ENCODE results near the gene P3H2.

P3H2 gene

DNA sequence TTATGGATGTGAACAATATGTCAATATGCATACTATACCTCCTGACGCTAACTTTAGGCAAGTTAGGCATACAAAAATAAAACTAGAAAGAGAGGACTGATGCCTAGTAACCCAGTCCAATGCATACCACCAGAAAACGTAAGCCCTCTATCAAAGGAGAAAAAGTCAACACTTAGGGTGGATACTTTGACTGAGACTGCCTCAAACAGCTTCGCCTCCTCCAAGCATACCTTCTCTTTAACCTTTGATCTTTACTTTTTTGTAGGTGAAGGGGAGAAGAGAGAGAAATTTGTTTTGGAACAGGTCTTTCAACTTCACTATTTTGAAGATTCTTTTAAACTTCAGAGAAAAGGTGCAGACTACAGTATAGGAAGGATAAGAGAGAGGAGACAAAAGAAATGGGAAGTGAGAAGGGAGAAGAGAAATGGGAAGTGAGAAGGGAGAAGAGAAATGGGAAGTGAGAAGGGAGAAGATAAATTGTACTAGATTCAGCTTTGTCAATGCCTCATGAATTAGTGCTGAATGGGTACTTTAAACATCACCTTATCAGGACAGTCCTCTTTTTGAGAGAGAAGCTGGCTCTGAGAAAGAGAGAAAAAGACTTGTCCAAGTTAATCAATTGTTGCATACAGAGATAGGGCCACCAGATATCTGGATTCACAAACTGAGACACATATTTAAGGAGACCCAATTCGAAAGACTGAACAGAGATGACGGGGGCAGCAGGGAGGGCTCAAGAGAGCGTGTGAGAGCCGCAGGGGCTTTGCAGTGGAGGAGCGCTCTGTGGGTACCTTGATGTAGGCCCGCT is 1.0 kb downstream of the P3H2 start:
- in situ Hi-C loops (cut with HindIII; ENCODE audit: low pct_unique_long_range_greater_than_20kb, low sequenced_read_pairs): no loop called here
- no peak for TF ChIP-seq JUND (IDR thresholded peaks at IDR 0.05; ENCODE audit: low read depth)
- no peak for DNase-seq (ENCODE audit: low read depth in 1 of 2, low spot score in 1 of 2)

DNA sequence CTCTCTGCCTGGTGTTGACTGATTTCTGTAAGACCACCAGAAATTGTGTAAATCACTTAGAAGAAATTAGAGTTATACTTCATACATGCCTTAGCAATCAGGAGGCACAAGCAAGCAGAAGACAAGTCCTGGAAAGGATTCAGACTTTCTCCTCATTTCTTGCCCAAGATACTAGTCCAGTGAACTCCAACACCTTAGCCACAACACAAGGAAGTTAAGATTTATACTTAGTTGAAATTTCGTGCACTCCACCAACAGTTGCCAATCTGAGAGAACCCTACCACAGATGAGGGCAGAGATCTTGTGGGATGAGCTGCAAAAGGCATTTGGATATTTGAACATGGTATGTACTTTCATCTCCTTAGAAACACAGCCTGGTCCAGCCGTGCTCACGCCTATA is 2.3 kb downstream of the P3H2 start:
- no peak for DNase-seq (ENCODE audit: low read depth in 1 of 2, low spot score in 1 of 2)
- no peak for TF ChIP-seq JUND (IDR thresholded peaks at IDR 0.05; ENCODE audit: low read depth)
- in situ Hi-C loops (cut with HindIII; ENCODE audit: low pct_unique_long_range_greater_than_20kb, low sequenced_read_pairs): no loop called here

DNA sequence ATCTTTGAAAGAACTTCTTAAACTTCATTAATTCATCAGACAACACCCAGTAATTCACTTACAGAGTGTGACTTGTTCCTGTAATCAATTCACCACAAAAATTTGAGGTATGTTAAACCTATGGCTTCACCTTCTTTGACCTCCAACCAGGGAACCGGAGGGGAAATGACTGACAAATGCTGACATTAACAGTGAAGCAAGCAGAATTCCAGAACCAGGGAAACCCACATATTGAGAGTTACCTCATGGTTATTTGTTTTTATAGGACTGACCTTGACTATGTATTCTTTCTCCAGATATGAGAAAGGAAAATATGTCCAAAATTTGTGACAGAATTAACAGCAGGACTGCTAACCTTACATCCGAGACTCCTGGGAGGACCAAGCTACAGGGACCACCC is 2.7 kb downstream of the P3H2 start:
- peak in 1 of 2 experiments; percentile 22 for DNase-seq (ENCODE audit: low read depth in 1 of 2, low spot score in 1 of 2)
- in situ Hi-C loops (cut with HindIII; ENCODE audit: low pct_unique_long_range_greater_than_20kb, low sequenced_read_pairs): no loop called here
- no peak for TF ChIP-seq JUND (IDR thresholded peaks at IDR 0.05; ENCODE audit: low read depth)

DNA sequence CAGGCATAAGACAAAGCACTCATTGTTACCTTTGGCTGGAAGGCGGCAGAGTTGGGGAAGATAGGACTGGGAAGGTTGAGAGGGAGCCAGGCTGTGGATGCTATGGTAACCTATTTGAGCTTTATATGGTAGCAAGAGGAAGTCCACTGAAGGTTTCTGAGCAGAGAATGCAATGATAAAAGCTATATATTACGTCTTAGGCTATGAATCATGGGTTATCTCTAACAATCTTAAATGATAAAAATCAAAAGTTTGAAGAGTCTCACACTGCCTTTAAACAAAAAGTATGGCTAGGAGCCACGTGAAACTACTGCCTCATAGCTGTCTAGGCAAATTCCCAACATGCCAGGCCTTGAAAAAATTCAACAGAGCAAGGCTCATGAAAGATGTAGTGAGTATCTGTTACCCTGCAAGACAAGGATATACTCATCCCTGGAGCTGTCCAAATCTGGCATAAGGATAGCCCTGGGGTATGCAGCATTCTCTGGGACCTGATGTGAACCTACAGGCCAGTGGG is 4.1 kb downstream of the P3H2 start:
- peak in 1 of 2 experiments; percentile 14 for DNase-seq (ENCODE audit: low read depth in 1 of 2, low spot score in 1 of 2)
- in situ Hi-C loops (cut with HindIII; ENCODE audit: low pct_unique_long_range_greater_than_20kb, low sequenced_read_pairs): no loop called here
- no peak for TF ChIP-seq JUND (IDR thresholded peaks at IDR 0.05; ENCODE audit: low read depth)

DNA sequence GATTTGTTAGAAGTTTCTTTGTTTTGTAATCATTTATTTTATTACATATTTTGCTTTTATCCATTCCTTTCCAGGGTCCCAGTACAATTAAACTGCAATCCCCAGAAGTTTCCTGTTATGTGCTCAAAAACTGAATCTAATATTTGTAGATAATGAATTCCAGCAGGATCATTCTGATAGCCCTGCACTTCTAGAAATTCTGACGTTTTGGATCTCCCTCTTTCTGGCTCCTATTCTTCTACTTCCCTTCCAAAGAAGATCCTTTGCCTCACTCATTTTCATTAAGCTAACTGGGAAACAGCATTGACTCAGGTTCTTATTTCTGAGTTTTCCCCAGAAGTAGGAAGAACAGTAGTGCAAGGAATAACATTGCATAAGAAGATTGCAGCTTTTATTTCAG is 9.9 kb downstream of the P3H2 start:
- TF ChIP-seq JUND (IDR thresholded peaks at IDR 0.05; ENCODE audit: low read depth): no peak
- in situ Hi-C loops (cut with HindIII; ENCODE audit: low pct_unique_long_range_greater_than_20kb, low sequenced_read_pairs): no loop called here
- no peak for DNase-seq (ENCODE audit: low read depth in 1 of 2, low spot score in 1 of 2)

DNA sequence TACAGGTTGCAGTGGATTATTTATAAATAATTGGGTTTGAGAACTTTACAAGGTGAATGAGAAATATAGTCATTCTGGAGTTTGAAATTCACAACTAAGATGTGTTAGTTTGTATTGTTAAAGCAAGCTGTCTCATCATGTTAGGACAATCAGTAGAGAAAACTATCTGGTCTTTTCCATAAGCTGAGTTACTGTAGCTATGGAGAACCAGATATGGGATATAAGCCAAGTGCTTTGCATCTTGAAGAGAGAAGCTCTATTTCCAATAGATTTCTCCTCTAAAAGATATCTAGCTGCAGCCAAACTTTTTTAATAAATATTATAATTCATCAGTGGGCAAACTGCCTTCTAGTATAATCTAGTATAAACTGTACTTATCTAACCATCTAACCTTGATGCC is 11.3 kb downstream of the P3H2 start:
- DNase-seq (ENCODE audit: low read depth in 1 of 2, low spot score in 1 of 2): no peak
- no peak for TF ChIP-seq JUND (IDR thresholded peaks at IDR 0.05; ENCODE audit: low read depth)
- in situ Hi-C loops (cut with HindIII; ENCODE audit: low pct_unique_long_range_greater_than_20kb, low sequenced_read_pairs): no loop called here

DNA sequence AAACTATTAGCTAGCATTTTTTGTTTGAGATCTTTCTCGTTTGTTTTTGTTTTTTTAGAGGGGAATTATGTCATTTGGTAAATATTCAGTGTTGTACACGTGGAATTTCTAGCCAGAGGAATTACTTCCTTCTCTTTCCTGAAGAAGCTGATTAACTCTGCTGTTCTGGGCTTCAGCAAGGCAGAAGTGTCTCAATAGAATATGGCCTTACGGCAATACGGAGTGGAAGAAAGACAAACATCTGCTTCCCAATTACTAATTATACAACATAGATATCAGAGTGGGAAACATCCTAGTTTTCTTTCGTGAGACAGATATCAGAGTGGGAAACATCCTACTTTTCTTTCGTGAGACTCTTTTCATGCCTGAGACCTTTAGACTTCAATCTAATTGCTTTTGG is 11.9 kb downstream of the P3H2 start:
- in situ Hi-C loops (cut with HindIII; ENCODE audit: low pct_unique_long_range_greater_than_20kb, low sequenced_read_pairs): no loop called here
- DNase-seq (ENCODE audit: low read depth in 1 of 2, low spot score in 1 of 2): no peak
- no peak for TF ChIP-seq JUND (IDR thresholded peaks at IDR 0.05; ENCODE audit: low read depth)

DNA sequence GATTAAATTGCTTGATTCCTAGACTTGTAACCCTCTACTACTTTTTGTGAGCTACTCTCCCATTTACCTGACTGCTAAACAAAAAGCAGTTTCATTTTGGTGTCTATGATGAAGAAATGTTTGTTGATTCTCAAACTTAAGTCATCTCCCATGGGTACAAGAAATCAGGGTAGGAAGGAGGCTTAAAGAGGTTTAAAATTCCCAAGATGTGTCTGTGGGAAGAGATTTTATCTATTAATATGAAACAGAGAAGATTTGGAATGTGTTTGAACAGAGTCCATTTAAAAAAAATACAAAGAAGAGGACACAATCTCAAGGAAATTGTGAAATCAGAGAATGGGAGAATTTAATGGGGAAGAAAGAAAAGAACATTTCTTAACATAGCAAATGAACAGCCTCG is 14.8 kb downstream of the P3H2 start:
- TF ChIP-seq JUND (IDR thresholded peaks at IDR 0.05; ENCODE audit: low read depth): no peak
- in situ Hi-C loops (cut with HindIII; ENCODE audit: low pct_unique_long_range_greater_than_20kb, low sequenced_read_pairs): no loop called here

DNA sequence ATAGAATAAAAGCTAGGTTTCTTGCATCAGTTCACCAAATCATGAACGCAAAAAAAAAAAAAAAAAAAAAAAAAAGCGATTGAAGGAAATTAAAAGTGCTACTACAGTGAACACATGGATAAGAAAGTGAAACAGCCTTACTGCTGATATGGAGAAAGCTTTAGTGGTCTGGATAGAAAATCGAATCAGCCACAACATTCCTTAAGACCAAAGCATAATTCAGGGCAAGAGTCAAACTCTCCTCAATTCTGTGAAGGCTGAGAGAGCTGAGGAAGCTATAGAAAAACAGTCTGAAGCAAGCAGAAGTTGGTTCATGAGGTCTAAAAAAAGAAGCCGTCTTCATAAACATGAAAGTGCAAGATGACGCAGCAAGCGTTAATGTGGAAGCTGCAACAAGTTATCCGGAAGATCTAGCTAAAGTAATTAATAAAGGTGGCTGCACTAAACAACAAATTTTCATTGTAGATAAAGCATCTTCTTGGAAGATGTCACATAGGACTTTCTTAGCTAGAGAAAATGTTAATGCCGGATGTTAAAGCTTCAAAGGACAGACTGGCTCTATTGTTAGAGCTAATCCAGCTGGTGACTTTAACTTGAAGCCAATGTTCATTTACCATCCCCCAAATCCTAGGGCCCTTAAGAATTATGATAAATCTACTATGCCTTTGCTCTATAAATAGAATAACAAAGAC is 19.2 kb downstream of the P3H2 start:
- TF ChIP-seq JUND (IDR thresholded peaks at IDR 0.05; ENCODE audit: low read depth): no peak
- DNase-seq (ENCODE audit: low read depth in 1 of 2, low spot score in 1 of 2): no peak
- in situ Hi-C loops (cut with HindIII; ENCODE audit: low pct_unique_long_range_greater_than_20kb, low sequenced_read_pairs): no loop called here

More for the DNA sequence above, 14.8 kb downstream of the P3H2 start:
- no peak for DNase-seq (ENCODE audit: low read depth in 1 of 2, low spot score in 1 of 2)

DNA sequence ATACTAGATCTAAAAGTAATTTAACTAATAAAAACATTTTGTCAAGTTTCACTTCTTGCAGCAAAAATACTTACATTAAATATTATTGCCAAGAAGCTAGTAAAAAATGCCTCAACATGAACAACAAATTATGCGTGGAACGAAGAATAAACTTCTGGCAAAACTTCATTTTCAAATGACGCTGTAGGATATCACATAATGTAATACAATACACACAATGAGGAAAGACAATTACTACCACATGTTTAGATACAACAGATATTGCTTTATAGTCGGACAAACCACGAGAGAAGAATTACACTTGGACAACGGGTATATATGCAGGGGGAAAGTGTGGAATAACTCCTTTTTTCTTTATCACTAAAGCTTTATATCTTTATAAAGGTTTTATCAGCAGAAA is 21.6 kb downstream of the P3H2 start:
- in situ Hi-C loops (cut with HindIII; ENCODE audit: low pct_unique_long_range_greater_than_20kb, low sequenced_read_pairs): no loop called here
- TF ChIP-seq JUND (IDR thresholded peaks at IDR 0.05; ENCODE audit: low read depth): no peak
- no peak for DNase-seq (ENCODE audit: low read depth in 1 of 2, low spot score in 1 of 2)

DNA sequence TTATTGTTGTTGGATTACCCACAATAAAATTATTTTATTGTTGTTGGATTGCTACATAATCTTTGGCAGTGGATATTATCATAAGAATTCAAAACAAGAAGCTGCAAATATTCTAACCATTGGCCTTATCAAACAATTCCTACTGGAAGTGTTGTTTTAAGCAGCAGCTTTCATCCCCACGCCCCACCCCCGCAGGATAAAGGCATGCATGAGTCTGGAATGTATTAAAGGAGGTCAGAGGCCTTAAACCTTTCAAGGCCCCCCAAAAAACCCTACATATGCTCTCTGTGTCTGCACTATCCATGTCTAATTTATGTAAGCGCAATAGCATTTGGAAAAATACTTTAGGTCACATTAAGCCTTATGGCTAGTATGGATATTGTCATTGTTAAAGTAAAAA is 23.1 kb downstream of the P3H2 start:
- no peak for TF ChIP-seq JUND (IDR thresholded peaks at IDR 0.05; ENCODE audit: low read depth)
- DNase-seq (ENCODE audit: low read depth in 1 of 2, low spot score in 1 of 2): no peak
- in situ Hi-C loops (cut with HindIII; ENCODE audit: low pct_unique_long_range_greater_than_20kb, low sequenced_read_pairs): no loop called here

DNA sequence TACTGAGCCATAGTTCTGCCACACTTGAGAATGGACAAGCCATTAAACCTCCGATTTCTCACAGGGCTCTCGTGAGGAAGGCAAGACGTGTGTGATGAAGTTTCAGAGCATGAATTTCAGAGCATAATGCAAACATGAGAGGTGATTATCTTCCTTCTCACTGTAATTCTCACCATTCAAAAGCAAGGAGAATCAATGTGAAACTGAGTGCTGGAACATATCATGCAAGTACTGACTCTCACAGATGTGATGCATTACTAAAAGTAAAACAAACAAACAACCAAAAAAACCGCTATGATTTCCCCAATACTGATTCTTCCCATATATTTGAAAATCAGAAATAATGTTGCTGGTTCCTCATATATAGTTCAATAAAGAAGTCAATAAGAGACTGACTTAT is 23.7 kb downstream of the P3H2 start:
- in situ Hi-C loops (cut with HindIII; ENCODE audit: low pct_unique_long_range_greater_than_20kb, low sequenced_read_pairs): no loop called here
- no peak for DNase-seq (ENCODE audit: low read depth in 1 of 2, low spot score in 1 of 2)
- no peak for TF ChIP-seq JUND (IDR thresholded peaks at IDR 0.05; ENCODE audit: low read depth)

DNA sequence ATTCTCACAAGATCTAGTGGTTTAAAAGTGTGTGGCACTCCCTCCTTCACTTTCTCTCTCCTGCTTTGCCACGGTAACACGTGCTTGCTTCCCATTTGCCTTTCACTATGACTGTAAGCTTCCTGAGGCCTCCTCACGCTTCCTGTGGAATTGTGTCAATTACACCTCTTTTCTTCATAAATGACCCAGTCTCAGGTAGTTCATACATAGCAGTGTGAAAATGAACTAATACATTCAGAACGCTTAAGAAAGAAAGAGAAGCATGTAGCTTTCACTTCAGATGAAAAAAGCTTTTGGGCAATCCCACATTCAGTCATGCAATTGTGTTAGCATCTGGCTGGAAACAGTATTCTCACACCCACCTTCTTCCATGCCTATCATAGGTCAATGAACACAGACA is 24.4 kb downstream of the P3H2 start:
- no peak for DNase-seq (ENCODE audit: low read depth in 1 of 2, low spot score in 1 of 2)
- in situ Hi-C loops (cut with HindIII; ENCODE audit: low pct_unique_long_range_greater_than_20kb, low sequenced_read_pairs): no loop called here
- no peak for TF ChIP-seq JUND (IDR thresholded peaks at IDR 0.05; ENCODE audit: low read depth)
